HG02763 (cell line): Measurements from ENCODE around the gene RSPRY1.
"Not testable (repeated sequence)": the region's sequence is repeated elsewhere in the genome, so short reads cannot be mapped to it uniquely, and the experiment has no call there.

Source experiments
- ATAC-seq: cut with Tn5 transposase; IDR thresholded peaks from one replicate; pipeline ENCODE4 v1.9.1; 2021; ENCODE audit warnings: mild to moderate bottlenecking, moderate library complexity; ENCODE audit not compliant: unreplicated experiment

RSPRY1 gene

GRCh38 chr16:57268804-57269800 lies 83.0 kb downstream of the RSPRY1 start:
- ATAC-seq: no peak

GRCh38 chr16:57270221-57271062 lies 84.3 kb downstream of the RSPRY1 start:
- ATAC-seq: no peak

- no peak for ATAC-seq
Observed at GRCh38 chr16:57271063-57271345, 84.9 kb downstream of the RSPRY1 start.

DNA sequence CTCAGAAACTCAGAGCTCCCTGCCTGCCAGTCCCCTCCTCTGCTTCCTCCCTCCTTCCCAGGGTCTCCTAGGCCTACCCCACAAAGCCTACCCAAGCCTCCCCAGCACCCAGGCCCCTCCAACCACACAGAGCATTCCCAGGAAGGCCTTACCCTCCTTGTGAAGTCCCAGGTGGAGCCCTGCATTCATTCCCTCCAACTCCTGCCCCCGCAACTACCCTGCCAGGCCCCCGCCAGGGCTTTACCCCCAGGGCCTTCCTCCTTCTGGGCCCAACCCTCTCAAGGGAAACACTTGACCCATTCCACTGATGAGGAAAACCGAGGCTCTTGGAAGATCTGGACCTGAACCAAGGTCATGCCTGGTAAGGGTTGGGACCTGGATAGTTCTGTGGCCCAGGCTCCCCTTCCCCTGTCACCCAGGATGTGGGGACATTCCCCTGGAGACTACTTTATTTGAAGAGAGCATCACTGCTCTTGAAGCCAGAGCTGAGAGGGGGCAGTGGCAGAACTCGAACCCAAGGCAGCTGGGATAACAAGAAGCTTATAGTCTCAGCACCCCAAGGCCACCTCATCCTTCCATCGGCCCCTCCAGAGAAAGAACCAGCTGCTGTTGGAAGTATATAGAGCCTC lies 85.9 kb downstream of the RSPRY1 start:
- ATAC-seq: no peak

- no peak for ATAC-seq
Observed at GRCh38 chr16:57273359-57273758, 87.2 kb downstream of the RSPRY1 start.

DNA sequence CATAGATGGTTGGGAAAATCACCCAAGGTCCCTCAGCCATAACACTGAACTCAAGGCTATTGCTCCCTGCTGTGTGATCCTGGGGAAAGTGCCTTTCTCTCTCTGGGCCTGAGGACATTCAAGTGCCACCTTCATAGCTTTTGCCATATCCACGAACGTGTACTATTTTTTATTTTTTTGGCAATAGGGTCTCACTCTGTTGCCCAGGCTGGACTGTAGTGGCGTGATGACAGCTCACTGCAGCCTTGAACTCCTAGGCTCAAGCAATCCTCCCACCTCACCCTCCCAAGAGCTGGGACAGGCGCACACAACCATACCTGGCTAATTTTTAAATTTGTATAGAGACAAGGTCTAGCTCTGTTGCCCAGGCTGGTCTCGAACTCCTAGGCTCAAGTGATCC lies 87.7 kb downstream of the RSPRY1 start:
- ATAC-seq: no peak

DNA sequence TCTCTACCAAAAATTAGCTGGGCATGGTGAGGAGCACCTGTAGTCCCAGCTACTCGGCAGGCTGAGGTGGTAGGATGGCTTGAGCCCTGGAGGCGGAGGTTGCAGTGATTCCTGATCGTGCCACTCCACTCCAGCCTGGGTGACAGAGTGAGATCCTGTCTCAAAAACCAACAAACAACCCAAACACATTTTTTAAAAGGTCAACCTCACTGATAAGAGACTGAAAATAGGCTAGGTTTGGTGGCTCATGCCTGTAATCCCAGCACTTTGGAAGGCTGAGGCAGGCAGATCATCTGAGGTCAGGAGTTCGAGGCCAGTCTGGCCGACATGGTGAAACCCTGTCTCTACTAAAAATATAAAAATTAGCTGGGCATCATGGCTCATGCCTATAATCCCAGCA lies 89.8 kb downstream of the RSPRY1 start:
- ATAC-seq: not testable (repeated sequence)

- no peak for ATAC-seq
Observed at GRCh38 chr16:57276596-57276995, 90.5 kb downstream of the RSPRY1 start.

DNA sequence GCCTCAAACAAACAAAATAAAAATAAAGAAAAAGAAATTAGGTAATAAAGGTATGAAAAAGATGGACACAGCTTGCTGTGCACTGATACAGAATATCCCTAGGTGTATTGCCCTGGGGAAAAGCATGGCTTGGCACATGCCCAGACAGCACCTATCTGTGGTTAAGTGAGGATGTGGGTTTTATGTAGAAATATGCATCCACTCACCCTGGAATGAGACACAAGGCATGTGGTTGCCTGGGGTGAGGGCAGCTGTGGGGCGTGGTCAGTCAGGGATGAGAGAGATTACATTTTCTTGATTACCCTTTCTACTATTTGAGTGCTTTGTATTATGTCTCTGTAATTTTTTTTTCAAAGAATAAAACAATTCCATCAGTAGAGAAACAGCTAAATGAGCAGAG lies 91.5 kb downstream of the RSPRY1 start:
- no peak for ATAC-seq

DNA sequence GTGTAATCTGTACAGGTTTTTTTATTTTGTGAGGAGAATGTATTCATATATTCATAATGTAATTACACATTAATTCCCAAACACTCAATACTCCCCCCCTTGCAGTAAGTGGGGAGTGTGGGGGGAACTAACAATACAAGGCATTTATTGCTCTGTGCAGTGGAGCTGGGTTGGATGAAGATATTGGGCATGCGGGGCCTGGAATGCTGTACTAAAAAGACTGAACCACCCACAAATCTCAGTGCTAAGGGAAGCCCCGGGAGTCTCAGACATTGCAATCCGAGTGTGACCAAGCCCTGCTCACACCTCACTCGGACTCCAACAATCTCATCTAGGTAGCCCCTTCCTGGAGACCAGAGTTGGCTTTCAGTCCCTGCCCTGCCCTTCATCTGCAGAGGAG lies 92.4 kb downstream of the RSPRY1 start:
- ATAC-seq: no peak

GRCh38 chr16:57279780-57280638 lies 93.9 kb downstream of the RSPRY1 start:
- no peak for ATAC-seq

DNA sequence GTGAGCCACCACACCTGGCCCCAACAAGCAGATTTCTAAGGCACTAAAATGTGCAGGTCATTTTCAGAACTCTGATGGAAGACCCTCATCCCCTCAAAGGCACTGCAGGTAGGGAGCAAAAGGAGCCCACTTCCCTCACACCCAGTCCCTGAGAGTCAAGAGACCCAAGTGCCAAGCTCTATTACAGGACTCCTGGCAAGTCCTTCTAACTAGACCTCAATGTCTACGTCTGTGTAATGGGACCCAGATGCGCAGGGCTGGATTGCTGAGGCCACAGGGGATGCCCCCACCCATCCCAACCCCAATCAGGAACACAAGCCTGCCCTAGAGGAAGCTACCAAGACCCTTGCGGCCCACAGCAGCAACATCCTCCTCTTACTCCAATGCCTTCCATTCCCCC lies 95.7 kb downstream of the RSPRY1 start:
- no peak for ATAC-seq

- ATAC-seq: no peak
Observed at GRCh38 chr16:57282510-57283213, 96.5 kb downstream of the RSPRY1 start.

- no peak for ATAC-seq
Observed at GRCh38 chr16:57283214-57283958, 97.3 kb downstream of the RSPRY1 start.

GRCh38 chr16:57283959-57284208 lies 97.8 kb downstream of the RSPRY1 start:
- ATAC-seq: no peak

DNA sequence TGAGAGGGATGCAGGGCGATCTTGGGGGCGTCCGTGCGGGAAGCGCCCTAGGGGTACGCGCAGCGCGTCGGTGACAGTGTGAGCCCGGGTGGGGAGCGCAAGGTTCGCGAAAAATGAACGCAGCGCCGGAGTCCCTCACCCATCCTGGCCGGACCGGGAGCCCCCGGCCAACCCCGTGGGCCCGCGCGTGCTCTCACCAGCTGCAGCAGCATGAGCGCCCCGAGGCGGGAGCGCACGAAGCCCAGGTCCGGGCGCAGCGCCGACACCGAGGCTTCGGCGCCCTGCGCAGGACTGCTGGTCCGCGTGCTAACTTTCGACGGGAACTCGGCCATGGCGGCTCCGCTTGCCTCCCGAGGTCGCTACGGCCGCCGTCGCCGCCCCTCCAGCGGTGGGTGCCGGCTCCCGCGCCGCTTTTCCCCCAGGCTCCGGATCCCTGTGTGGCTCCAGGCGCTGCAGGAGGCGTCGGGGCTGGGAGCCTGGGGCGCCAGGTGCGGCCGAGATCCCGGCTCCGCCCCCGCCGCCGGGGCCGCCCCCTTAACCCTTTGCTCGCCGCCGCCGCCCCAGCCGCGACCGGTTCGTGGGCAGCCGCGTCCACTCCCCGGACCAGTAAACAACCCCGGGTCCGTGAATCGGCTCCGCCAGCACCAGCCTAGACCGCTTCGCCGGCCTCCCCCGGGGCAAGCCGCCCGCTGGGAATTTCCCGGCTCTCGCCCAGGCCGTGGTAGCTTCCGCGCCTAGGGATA lies 98.3 kb downstream of the RSPRY1 start, which contains the start of gene PLLP:
Gene PLLP, minus strand, starts transcription at position 464 of the 743 bp plus-strand sequence. Its CDS starts 132 bp downstream, at position 332.
- ATAC-seq: no peak

DNA sequence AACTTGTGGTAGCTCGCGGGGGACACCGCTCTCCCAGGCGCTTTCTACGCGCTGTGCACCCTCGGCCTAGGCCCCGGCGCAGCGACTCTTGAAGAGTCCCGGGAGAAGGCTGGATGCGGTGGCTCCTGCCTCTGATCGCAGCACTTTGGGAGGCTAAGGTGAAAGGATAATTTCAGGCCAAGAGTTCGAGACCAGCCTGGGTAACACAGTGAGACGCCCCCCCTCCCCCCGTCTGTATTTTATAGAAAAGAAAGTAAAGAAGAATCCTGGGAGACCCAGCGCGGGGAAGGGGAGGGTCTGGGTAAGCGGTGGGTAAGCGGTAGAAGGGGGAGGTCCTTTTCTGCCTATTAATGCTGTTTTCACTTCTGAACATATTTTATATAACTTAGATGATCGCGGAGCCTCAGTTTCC lies 98.8 kb downstream of the RSPRY1 start:
- no peak for ATAC-seq

- ATAC-seq: no peak
Observed at GRCh38 chr16:57285379-57285778, 99.2 kb downstream of the RSPRY1 start.
